GM23338 (cell line): ENCODE measurements around the gene TMEM132D. TPM values are rescaled to one million over a fixed set of nuclear protein-coding genes. Genes with fewer than 3 reads are reported as not detected.

Experiments
- ATAC-seq: fragments of 200-7000 bp; cut with Tn5 transposase; 3 replicates; pipeline ENCODE4 v1.9.1; 2020
- DNase-seq: peaks from one replicate; pipeline ENCODE4 v3.0.0-alpha.2; 2015; ENCODE audit warnings: low spot score
- H2AFZ ChIP-seq: fragments of 200-600 bp; sonication (generic); 2 replicates; pipeline ENCODE4 v1.8.0; 2016; ENCODE audit warnings: antibody characterized with exemption, mild to moderate bottlenecking, moderate library complexity
- H3F3A ChIP-seq: fragments of 200-600 bp; sonication (generic); replicated peaks from 2 replicates; pipeline ENCODE4 v1.8.0; 2017; ENCODE audit warnings: antibody characterized with exemption, mixed run types, low read depth
- H3K27ac ChIP-seq: fragments of 200-600 bp; sonication (generic); 2 replicates; pipeline ENCODE4 v1.6.1; 2016; ENCODE audit warnings: low read depth
- H3K27me3 ChIP-seq: fragments of 200-600 bp; sonication (generic); 2 replicates; pipeline ENCODE4 v1.8.0; 2016; ENCODE audit warnings: mild to moderate bottlenecking, mixed run types, moderate library complexity; ENCODE audit not compliant: insufficient read depth
- H3K36me3 ChIP-seq: fragments of 200-600 bp; sonication (generic); 2 replicates; pipeline ENCODE4 v1.8.0; 2016; ENCODE audit warnings: mild to moderate bottlenecking; ENCODE audit not compliant: insufficient read depth
- H3K4me1 ChIP-seq: fragments of 200-600 bp; sonication (generic); 2 replicates; pipeline ENCODE4 v1.8.0; 2016; ENCODE audit warnings: mild to moderate bottlenecking, moderate library complexity; ENCODE audit not compliant: insufficient read depth
- H3K4me2 ChIP-seq: fragments of 200-600 bp; sonication (generic); 2 replicates; pipeline ENCODE4 v1.7.1; 2017; ENCODE audit warnings: mixed run types
- H3K4me3 ChIP-seq: fragments of 200-600 bp; sonication (generic); 2 replicates; pipeline ENCODE4 v1.6.1; 2016; ENCODE audit warnings: mixed run types
- H3K79me2 ChIP-seq: fragments of 200-600 bp; sonication (generic); replicated peaks from 2 replicates; pipeline ENCODE4 v1.8.0; 2017; ENCODE audit warnings: mild to moderate bottlenecking; ENCODE audit not compliant: insufficient read depth
- H3K9me2 ChIP-seq: fragments of 200-600 bp; sonication (generic); 2 replicates; pipeline ENCODE4 v1.8.0; 2017; ENCODE audit not compliant: insufficient read depth
- H4K20me1 ChIP-seq: fragments of 200-600 bp; sonication (generic); replicated peaks from 2 replicates; pipeline ENCODE4 v1.8.0; 2017; ENCODE audit warnings: mild to moderate bottlenecking; ENCODE audit not compliant: insufficient read depth
- H3K27ac Mint-ChIP-seq: 2 replicates; pipeline ENCODE4 v1.8.0; 2020; ENCODE audit warnings: inconsistent platforms, mild to moderate bottlenecking, moderate library complexity, mixed read lengths
- H3K27me3 Mint-ChIP-seq: 3 replicates; pipeline ENCODE4 v1.8.0; 2022; ENCODE audit warnings: low read depth, mild to moderate bottlenecking, moderate library complexity, mixed read lengths, inconsistent platforms; ENCODE audit not compliant: insufficient read depth, poor library complexity
- H3K36me3 Mint-ChIP-seq: 3 replicates; pipeline ENCODE4 v1.8.0; 2021; ENCODE audit warnings: low read depth, mild to moderate bottlenecking, inconsistent platforms, moderate library complexity, mixed read lengths
- H3K4me1 Mint-ChIP-seq: 3 replicates; pipeline ENCODE4 v1.8.0; 2020; ENCODE audit warnings: mild to moderate bottlenecking, inconsistent platforms, mixed read lengths
- H3K4me3 Mint-ChIP-seq: 3 replicates; pipeline ENCODE4 v1.8.0; 2021; ENCODE audit warnings: moderate library complexity, mild to moderate bottlenecking, inconsistent platforms, mixed read lengths
- H3K9me3 Mint-ChIP-seq: 3 replicates; pipeline ENCODE4 v1.8.0; 2020; ENCODE audit warnings: moderate library complexity, mild to moderate bottlenecking, inconsistent platforms, mixed read lengths
- JUNB ChIP-seq: IDR thresholded peaks from one replicate; pipeline ENCODE4 v1.6.1; 2016; ENCODE audit warnings: antibody characterized with exemption; ENCODE audit not compliant: unreplicated experiment
- NANOG ChIP-seq: IDR thresholded peaks from 2 replicates; pipeline ENCODE4 v1.6.1; 2016; ENCODE audit warnings: antibody characterized with exemption, borderline replicate concordance
- STAT1 ChIP-seq: IDR thresholded peaks from one replicate; pipeline ENCODE4 v1.6.1; 2016; ENCODE audit warnings: antibody characterized with exemption; ENCODE audit not compliant: unreplicated experiment
- ZNF114 ChIP-seq: fragments of 250-450 bp; sonication (Bioruptor Pico); IDR thresholded peaks from 2 replicates; pipeline ENCODE4 v1.5.0; 2020; ENCODE audit warnings: mild to moderate bottlenecking, moderate library complexity
- ZNF331 ChIP-seq: fragments of 250-450 bp; sonication (Bioruptor Pico); IDR thresholded peaks from 2 replicates; pipeline ENCODE4 v1.5.0; 2020; ENCODE audit warnings: low read depth, mild to moderate bottlenecking, moderate library complexity
- polyA plus RNA-seq: library from polyadenylated mRNA; unstranded; fragments of >200 nt; fragmentation: Nextera tagmentation; extraction: Ambion mirVana; gene quantifications from 2 replicates; pipeline ENCODE4 v1.2.1, GENCODE V29; 2016
- total RNA-seq: library from RNA; depleted of rRNA; stranded (reverse); fragments of >200 nt; shearing (Covaris generic); gene quantifications from 2 replicates; pipeline ENCODE4 v1.2.3, GENCODE V29; 2014
- TF ChIP-seq, protein P1 (sequence below): fragments of 250-450 bp; sonication (Bioruptor Pico); IDR thresholded peaks from 2 replicates; pipeline ENCODE4 v1.5.0; 2020; ENCODE audit warnings: mild to moderate bottlenecking, moderate library complexity
- TF ChIP-seq, protein P2 (sequence below): IDR thresholded peaks from 2 replicates; pipeline ENCODE4 v1.6.1; 2016; ENCODE audit warnings: antibody characterized with exemption
- TF ChIP-seq, protein P3 (sequence below), 2 experiments: fragments of 200-600 bp in 1 of 2; sonication (generic) in 1 of 2; conservative IDR thresholded peaks; 2 replicates each; pipeline versions ENCODE4 v1.5.1 to v1.6.1; 2016 to 2017; ENCODE audit warnings: antibody characterized with exemption in 2 of 2, low read depth in 2 of 2, mild to moderate bottlenecking in 2 of 2, moderate library complexity in 1 of 2

TMEM132D gene
- total and polyA plus RNA-seq, 2 experiments from 2014 or later, result 0.44 to 5.3 TPM

DNA sequence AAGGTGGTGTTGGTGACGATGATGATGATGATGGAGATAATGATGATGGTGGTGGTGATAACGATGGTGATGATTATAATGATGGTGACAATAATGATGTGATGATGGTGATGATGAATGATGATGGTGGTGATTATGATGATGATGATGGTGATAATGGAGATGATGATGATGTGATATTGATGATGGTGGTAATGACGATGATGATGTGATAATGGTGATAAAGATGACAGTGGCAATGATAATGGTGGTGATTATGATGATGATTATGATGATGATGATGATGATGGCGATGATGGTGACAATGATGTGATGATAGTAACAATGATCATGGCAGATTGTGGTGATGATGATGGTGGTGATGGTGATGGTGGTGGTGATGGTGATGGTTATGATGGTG is 532.6 kb downstream of the TMEM132D start (continued):
- TF ChIP-seq, protein P1, sequence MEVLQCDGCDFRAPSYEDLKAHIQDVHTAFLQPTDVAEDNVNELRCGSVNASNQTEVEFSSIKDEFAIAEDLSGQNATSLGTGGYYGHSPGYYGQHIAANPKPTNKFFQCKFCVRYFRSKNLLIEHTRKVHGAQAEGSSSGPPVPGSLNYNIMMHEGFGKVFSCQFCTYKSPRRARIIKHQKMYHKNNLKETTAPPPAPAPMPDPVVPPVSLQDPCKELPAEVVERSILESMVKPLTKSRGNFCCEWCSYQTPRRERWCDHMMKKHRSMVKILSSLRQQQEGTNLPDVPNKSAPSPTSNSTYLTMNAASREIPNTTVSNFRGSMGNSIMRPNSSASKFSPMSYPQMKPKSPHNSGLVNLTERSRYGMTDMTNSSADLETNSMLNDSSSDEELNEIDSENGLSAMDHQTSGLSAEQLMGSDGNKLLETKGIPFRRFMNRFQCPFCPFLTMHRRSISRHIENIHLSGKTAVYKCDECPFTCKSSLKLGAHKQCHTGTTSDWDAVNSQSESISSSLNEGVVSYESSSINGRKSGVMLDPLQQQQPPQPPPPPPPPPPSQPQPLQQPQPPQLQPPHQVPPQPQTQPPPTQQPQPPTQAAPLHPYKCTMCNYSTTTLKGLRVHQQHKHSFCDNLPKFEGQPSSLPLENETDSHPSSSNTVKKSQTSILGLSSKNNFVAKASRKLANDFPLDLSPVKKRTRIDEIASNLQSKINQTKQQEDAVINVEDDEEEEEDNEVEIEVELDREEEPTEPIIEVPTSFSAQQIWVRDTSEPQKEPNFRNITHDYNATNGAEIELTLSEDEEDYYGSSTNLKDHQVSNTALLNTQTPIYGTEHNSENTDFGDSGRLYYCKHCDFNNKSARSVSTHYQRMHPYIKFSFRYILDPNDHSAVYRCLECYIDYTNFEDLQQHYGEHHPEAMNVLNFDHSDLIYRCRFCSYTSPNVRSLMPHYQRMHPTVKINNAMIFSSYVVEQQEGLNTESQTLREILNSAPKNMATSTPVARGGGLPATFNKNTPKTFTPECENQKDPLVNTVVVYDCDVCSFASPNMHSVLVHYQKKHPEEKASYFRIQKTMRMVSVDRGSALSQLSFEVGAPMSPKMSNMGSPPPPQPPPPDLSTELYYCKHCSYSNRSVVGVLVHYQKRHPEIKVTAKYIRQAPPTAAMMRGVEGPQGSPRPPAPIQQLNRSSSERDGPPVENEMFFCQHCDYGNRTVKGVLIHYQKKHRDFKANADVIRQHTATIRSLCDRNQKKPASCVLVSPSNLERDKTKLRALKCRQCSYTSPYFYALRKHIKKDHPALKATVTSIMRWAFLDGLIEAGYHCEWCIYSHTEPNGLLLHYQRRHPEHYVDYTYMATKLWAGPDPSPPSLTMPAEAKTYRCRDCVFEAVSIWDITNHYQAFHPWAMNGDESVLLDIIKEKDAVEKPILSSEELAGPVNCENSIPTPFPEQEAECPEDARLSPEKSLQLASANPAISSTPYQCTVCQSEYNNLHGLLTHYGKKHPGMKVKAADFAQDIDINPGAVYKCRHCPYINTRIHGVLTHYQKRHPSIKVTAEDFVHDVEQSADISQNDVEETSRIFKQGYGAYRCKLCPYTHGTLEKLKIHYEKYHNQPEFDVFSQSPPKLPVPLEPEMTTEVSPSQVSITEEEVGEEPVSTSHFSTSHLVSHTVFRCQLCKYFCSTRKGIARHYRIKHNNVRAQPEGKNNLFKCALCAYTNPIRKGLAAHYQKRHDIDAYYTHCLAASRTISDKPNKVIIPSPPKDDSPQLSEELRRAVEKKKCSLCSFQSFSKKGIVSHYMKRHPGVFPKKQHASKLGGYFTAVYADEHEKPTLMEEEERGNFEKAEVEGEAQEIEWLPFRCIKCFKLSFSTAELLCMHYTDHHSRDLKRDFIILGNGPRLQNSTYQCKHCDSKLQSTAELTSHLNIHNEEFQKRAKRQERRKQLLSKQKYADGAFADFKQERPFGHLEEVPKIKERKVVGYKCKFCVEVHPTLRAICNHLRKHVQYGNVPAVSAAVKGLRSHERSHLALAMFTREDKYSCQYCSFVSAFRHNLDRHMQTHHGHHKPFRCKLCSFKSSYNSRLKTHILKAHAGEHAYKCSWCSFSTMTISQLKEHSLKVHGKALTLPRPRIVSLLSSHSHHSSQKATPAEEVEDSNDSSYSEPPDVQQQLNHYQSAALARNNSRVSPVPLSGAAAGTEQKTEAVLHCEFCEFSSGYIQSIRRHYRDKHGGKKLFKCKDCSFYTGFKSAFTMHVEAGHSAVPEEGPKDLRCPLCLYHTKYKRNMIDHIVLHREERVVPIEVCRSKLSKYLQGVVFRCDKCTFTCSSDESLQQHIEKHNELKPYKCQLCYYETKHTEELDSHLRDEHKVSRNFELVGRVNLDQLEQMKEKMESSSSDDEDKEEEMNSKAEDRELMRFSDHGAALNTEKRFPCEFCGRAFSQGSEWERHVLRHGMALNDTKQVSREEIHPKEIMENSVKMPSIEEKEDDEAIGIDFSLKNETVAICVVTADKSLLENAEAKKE (CRISPR knock-in tag), result no peak

DNA sequence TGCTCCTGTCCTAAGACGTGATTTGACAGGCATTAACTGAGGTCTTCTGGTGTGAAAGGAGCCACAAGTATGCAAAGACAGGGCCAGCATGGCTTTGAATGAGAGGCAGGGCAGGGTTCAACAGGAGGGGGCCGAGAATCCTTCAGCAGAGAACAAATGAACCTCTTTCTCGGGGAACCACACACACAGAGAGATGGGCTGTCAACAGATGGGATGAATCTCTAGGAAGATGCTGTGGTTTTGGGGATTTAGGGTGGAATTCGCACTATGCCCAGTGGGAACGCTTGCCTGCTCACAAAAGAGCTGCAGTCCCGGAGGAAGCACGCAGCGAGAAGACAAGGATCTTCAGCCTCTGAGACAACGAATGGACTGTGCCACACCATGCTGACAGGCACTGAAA is 537.2 kb downstream of the TMEM132D start:
- Mint-ChIP-seq H3K4me1 (no peaks in the 10 kb centered on the region), H3K4me3 (no peak overlapping the region), H3K27ac (no peak overlapping the region), H3K27me3 (peaks cover 5% of the 10 kb centered on the region), H3K36me3 (peaks cover 44% of the 10 kb centered on the region), H3K9me3 (peaks cover 8% of the 10 kb centered on the region)
- no peak overlapping the region for H3K4me3 ChIP-seq
- no peaks in the 10 kb centered on the region; the same call in 1 of the 2 replicates for H3K36me3 ChIP-seq
- H3K79me2 ChIP-seq, result no peaks in the 10 kb centered on the region
- no peaks in the 10 kb centered on the region for H4K20me1 ChIP-seq
- no peaks in the 10 kb centered on the region for H3K27me3 ChIP-seq
- no peak overlapping the region for H2AFZ ChIP-seq
- ATAC-seq (no peak), DNase-seq (no peak)
- H3K4me1 ChIP-seq, result no peaks in the 10 kb centered on the region
- H3K9me2 ChIP-seq, result peaks cover 3% of the 10 kb centered on the region; the same call in 1 of the 2 replicates
- no peak overlapping the region for H3K4me2 ChIP-seq
- no peaks in the 10 kb centered on the region for H3F3A ChIP-seq
- no peak overlapping the region for H3K27ac ChIP-seq
- TF ChIP-seq ZNF114 (CRISPR knock-in tag), result no peak
- no peak for TF ChIP-seq NANOG
- TF ChIP-seq, protein P2, sequence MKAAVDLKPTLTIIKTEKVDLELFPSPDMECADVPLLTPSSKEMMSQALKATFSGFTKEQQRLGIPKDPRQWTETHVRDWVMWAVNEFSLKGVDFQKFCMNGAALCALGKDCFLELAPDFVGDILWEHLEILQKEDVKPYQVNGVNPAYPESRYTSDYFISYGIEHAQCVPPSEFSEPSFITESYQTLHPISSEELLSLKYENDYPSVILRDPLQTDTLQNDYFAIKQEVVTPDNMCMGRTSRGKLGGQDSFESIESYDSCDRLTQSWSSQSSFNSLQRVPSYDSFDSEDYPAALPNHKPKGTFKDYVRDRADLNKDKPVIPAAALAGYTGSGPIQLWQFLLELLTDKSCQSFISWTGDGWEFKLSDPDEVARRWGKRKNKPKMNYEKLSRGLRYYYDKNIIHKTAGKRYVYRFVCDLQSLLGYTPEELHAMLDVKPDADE, result no peak
- TF ChIP-seq ZNF331 (CRISPR knock-in tag), result no peak
- TF ChIP-seq, protein P3, sequence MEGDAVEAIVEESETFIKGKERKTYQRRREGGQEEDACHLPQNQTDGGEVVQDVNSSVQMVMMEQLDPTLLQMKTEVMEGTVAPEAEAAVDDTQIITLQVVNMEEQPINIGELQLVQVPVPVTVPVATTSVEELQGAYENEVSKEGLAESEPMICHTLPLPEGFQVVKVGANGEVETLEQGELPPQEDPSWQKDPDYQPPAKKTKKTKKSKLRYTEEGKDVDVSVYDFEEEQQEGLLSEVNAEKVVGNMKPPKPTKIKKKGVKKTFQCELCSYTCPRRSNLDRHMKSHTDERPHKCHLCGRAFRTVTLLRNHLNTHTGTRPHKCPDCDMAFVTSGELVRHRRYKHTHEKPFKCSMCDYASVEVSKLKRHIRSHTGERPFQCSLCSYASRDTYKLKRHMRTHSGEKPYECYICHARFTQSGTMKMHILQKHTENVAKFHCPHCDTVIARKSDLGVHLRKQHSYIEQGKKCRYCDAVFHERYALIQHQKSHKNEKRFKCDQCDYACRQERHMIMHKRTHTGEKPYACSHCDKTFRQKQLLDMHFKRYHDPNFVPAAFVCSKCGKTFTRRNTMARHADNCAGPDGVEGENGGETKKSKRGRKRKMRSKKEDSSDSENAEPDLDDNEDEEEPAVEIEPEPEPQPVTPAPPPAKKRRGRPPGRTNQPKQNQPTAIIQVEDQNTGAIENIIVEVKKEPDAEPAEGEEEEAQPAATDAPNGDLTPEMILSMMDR (conservative IDR thresholded peaks at IDR 0.05; ENCODE audit: low read depth in 2 of 2), result no peak
- no peak for TF ChIP-seq JUNB
- no peak for TF ChIP-seq STAT1
